Activated B cell treated with CpG ODN at 0.5 μM for 24 hours (primary cell): ENCODE measurements around the gene SERGEF. TPM values are rescaled to one million over a fixed set of nuclear protein-coding genes. Genes with fewer than 3 reads are reported as not detected.

Source experiments
- ATAC-seq: fragments of 200-7000 bp; cut with Tn5 transposase; one replicate; pipeline ENCODE4 v1.10.0; 2021; ENCODE audit warnings: low read depth, mild to moderate bottlenecking, moderate library complexity
- CTCF ChIA-PET: fragments of 350-600 bp; sonication (Branson Sonifier 250); formaldehyde crosslinking; loops from one replicate; lab custom pipeline; 2021; ENCODE audit warnings: antibody characterized with exemption; lab: Charles Lee
- POLR2A ChIA-PET: fragments of 350-600 bp; sonication (Branson Sonifier 250); formaldehyde crosslinking; loops from one replicate; lab custom pipeline; 2021; ENCODE audit warnings: antibody characterized with exemption; lab: Charles Lee
- DNase-seq: peaks from one replicate; pipeline ENCODE4 v3.0.0; 2022
- H3K27ac Mint-ChIP-seq: one replicate; pipeline ENCODE4 v1.8.0; 2020; ENCODE audit warnings: mixed read lengths
- H3K27me3 Mint-ChIP-seq: one replicate; pipeline ENCODE4 v1.8.0; 2021; ENCODE audit warnings: mixed read lengths
- H3K36me3 Mint-ChIP-seq: one replicate; pipeline ENCODE4 v1.8.0; 2021; ENCODE audit warnings: low read depth, mixed read lengths
- H3K4me1 Mint-ChIP-seq: one replicate; pipeline ENCODE4 v1.8.0; 2021; ENCODE audit warnings: mixed read lengths
- H3K4me3 Mint-ChIP-seq: one replicate; pipeline ENCODE4 v1.8.0; 2020; ENCODE audit warnings: mild to moderate bottlenecking, mixed read lengths
- H3K9me3 Mint-ChIP-seq: one replicate; pipeline ENCODE4 v1.8.0; 2020; ENCODE audit warnings: mixed read lengths
- intact Hi-C: fragments of 100-400 bp; cut with micrococcal nuclease; formaldehyde crosslinking; loops from one replicate; pipeline ENCODE4 v1.15.1; 2024
- total RNA-seq: library from RNA; stranded (reverse); gene quantifications from 2 replicates; pipeline ENCODE4 v1.2.3, GENCODE V29; 2022
- TF ChIP-seq, protein P1 (sequence below): fragments of 200-600 bp; IDR thresholded peaks from one replicate; pipeline ENCODE4 v1.8.0; 2022; ENCODE audit warnings: antibody characterized with exemption, mild to moderate bottlenecking

SERGEF gene
- total RNA-seq, 1 donor from 2014 or later, result 38.4 TPM

DNA sequence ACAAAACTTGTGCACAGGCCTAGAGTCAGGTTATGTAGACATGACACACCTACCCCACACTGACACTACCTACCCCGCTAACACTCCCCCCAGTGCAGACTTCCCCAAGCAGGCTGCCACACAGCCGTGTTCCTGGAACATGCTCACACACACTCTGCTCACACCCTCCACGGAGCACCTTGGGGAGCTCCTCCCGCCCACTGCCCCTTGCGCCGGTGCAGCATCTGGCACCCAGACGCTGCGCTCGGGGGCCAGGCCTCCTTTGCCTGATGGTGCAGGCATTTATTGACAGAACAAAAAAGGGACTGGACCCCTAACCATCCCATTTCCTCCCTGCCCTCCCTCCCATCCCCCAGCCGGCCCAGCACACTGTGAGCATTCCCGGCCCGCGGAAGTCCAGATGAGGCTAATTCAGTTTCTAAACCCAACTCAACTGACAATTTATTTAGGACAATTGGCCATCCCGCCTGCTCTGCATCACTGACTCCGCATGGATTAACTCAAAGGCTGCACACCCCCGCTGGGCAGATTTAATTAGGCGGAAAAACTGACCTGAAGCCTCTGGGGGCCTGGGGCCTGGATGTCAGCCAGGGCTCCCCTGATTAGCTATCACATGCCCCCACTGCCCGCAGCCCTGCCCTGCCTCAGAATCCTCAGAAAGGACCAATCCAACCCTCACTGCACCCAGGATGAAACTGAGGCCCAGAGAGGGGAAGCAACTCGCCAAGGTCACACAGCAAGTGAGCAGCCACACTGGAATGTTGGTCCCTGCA lies 248.2 kb downstream of the SERGEF start:
- CTCF ChIA-PET, result no interaction called here
- no peak overlapping the region for H3K4me3 Mint-ChIP-seq

DNA sequence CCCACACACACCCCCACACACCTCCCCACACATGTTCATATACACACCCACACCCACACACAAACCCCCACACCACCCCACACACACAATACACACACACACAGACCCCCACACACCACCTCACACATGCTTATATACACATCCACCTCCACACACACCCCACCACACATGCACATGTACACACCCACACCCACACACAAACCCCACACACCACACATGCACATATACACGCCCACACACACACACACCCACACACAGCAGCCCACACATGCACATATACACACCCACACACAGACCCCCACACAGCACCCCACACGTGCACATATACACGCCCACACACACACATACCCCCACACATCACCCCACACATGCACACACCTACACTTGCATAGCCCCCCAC lies 249.1 kb downstream of the SERGEF start:
- Mint-ChIP-seq H3K27me3 (no peaks in the 10 kb centered on the region), H3K27ac (no peak overlapping the region), H3K4me1 (no peaks in the 10 kb centered on the region), H3K9me3 (no peaks in the 10 kb centered on the region), H3K36me3 (no peaks in the 10 kb centered on the region), H3K4me3 (no peak overlapping the region)
- TF ChIP-seq, protein P1, sequence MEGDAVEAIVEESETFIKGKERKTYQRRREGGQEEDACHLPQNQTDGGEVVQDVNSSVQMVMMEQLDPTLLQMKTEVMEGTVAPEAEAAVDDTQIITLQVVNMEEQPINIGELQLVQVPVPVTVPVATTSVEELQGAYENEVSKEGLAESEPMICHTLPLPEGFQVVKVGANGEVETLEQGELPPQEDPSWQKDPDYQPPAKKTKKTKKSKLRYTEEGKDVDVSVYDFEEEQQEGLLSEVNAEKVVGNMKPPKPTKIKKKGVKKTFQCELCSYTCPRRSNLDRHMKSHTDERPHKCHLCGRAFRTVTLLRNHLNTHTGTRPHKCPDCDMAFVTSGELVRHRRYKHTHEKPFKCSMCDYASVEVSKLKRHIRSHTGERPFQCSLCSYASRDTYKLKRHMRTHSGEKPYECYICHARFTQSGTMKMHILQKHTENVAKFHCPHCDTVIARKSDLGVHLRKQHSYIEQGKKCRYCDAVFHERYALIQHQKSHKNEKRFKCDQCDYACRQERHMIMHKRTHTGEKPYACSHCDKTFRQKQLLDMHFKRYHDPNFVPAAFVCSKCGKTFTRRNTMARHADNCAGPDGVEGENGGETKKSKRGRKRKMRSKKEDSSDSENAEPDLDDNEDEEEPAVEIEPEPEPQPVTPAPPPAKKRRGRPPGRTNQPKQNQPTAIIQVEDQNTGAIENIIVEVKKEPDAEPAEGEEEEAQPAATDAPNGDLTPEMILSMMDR, result no peak
- ChIA-PET POLR2A (no interaction called here), CTCF (no interaction called here)
- DNase-seq (no peak), ATAC-seq (no peak)
- intact Hi-C loops, result no loop called here

More for the DNA sequence above, 248.2 kb downstream of the SERGEF start:
- TF ChIP-seq, protein P1, result no peak
- intact Hi-C loops, result no loop called here
- H3K9me3 Mint-ChIP-seq, result no peaks in the 10 kb centered on the region
- no peaks in the 10 kb centered on the region for H3K27me3 Mint-ChIP-seq
- no peak overlapping the region for H3K27ac Mint-ChIP-seq
- DNase-seq, result no peak
- no peaks in the 10 kb centered on the region for H3K36me3 Mint-ChIP-seq
- ATAC-seq, result no peak
- POLR2A ChIA-PET, result no interaction called here
- H3K4me1 Mint-ChIP-seq, result no peaks in the 10 kb centered on the region

DNA sequence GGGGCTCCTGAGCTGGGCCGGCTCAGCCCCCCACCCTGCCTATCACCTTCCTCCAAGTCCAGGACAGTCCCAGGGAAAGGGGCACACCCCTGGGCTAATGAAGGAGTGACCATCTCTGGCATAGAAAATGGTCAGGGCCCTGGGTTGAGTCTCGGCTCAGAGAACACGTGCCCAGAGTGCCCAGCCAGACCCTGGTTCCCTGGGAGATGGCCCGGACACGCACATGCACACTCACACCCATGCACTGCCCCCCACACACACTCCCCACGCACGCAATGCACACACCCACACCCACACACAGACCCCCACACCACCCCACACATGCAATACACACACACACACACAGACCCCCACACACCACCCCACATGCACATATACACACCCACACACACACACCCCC lies 249.6 kb downstream of the SERGEF start:
- Mint-ChIP-seq H3K36me3 (no peaks in the 10 kb centered on the region), H3K4me3 (no peak overlapping the region), H3K9me3 (peaks cover 2% of the 10 kb centered on the region), H3K4me1 (no peaks in the 10 kb centered on the region), H3K27me3 (no peaks in the 10 kb centered on the region), H3K27ac (no peak overlapping the region)
- no peak for ATAC-seq
- DNase-seq, result no peak
- intact Hi-C loops, result no loop called here
- CTCF ChIA-PET, result no interaction called here
- POLR2A ChIA-PET, result no interaction called here
- TF ChIP-seq, protein P1, result no peak

DNA sequence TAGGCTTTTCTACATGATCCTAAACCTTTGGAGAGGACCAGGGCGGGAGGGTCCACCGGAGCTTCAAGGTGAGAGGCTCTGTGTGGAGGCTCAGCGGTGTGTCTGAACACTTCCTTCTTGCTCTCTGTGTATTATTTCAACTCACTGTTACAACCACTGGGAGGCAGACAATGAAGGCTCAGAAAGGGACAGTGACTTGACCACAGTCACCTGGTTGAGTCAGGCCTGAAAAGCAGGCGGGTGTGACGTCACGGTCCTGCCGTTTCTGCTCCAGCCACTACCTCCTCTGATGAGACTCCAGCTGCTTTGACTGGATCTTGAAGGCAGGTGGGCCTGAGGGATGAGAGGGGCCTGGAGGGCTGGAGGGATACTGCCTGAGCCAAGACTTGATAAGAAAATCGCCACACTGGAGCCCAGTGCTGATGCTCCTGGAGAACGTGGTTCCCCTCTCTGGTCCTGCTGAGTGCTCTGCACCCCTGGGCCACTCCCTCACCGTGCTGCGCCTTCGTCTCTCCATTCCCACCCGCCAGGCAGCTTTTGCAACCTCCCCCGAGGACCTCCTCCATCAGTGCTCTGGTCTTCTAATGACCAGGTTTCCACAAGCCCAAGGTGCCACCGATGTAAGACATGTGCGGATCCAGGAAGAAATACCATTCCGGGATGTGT lies 250.4 kb downstream of the SERGEF start:
- ChIA-PET POLR2A (no interaction called here), CTCF (no interaction called here)
- H3K9me3 Mint-ChIP-seq, result peaks cover 4% of the 10 kb centered on the region
- intact Hi-C loops, result no loop called here
- no peak for ATAC-seq
- TF ChIP-seq, protein P1, result no peak
- no peaks in the 10 kb centered on the region for H3K4me1 Mint-ChIP-seq
- no peak for DNase-seq
- no peaks in the 10 kb centered on the region for H3K27me3 Mint-ChIP-seq
- H3K4me3 Mint-ChIP-seq, result no peak overlapping the region
- H3K36me3 Mint-ChIP-seq, result no peaks in the 10 kb centered on the region
- H3K27ac Mint-ChIP-seq, result no peak overlapping the region
